Measurements from ENCODE around the gene NDUFA8. TPM values are rescaled to one million over a fixed set of nuclear protein-coding genes. Genes with fewer than 3 reads are reported as not detected.

The NDUFA8 gene
- total and polyA plus RNA-seq, 8 donors: 42.9 to 61.5 (median 49.9) TPM

DNA sequence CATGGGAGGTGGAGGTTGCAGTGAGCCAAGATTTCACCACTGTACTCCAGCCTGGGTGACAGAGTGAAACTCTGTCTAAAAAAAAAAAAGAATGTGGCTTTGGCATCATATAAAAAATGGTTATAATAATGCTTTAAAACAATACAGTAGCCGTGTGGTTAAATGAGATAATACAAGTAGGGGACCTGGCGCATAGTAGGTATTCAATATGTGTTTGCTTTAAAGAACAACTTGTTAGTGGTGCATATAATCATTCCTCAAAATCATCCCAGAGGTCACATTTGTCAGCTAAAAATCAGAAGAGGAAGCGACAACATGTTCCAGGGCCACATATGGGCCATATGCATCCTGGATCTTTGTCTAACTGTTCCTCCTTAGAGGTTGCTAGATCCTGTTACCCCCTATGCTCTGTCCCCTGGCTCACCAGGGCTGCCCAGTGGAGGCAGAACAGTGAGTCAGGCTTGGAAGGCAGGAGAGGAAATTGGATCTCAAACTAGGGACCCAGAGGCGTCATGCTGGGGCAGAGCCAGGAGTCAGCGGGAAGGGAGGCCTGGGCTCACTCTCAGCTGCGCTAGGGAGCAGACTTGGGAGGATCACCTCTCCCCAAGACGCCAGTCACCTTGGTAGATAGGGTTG lies 41.5 kb upstream of the NDUFA8 start:
- no peak overlapping the region for H3K4me3 ChIP-seq
- no peaks in the 10 kb centered on the region for H3K36me3 ChIP-seq
- H3K27ac ChIP-seq: no peak overlapping the region
- ATAC-seq (no peak), DNase-seq (peak in 1 of 4 donors; percentile 20)
- peaks cover 0 to 9% of the 10 kb centered on the region in 2 donors for H3K27me3 ChIP-seq
- intact Hi-C loops (cut with DNase I): no loop called here
- no peaks in the 10 kb centered on the region for H3K4me1 ChIP-seq
- TF ChIP-seq, protein P1, sequence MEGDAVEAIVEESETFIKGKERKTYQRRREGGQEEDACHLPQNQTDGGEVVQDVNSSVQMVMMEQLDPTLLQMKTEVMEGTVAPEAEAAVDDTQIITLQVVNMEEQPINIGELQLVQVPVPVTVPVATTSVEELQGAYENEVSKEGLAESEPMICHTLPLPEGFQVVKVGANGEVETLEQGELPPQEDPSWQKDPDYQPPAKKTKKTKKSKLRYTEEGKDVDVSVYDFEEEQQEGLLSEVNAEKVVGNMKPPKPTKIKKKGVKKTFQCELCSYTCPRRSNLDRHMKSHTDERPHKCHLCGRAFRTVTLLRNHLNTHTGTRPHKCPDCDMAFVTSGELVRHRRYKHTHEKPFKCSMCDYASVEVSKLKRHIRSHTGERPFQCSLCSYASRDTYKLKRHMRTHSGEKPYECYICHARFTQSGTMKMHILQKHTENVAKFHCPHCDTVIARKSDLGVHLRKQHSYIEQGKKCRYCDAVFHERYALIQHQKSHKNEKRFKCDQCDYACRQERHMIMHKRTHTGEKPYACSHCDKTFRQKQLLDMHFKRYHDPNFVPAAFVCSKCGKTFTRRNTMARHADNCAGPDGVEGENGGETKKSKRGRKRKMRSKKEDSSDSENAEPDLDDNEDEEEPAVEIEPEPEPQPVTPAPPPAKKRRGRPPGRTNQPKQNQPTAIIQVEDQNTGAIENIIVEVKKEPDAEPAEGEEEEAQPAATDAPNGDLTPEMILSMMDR (IDR thresholded peaks at IDR 0.05): no peak
- H3K9me3 ChIP-seq: no peaks in the 10 kb centered on the region

DNA sequence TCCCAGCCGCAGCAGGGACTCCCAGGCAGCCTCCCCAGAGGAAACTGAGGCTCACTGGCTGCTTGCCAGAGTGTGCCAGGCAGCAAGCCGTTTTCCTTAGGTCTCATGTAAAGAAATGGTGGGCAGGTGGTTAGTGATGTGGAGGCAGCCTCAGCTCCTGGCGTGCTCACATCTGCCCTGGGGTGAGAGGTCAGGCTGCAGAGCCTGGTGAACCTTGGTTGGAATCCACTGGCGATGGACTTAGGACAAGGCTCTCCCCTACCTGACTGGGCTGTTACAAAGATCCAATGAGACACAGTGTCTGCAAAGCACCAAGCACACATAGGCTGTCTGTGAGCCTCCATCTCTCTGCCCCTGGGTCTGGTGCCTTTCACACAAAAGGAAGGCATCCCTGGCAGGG lies 38.3 kb upstream of the NDUFA8 start:
- TF ChIP-seq, protein P1 (IDR thresholded peaks at IDR 0.05): no peak
- H3K9me3 ChIP-seq: no peaks in the 10 kb centered on the region
- no peak overlapping the region for H3K27ac ChIP-seq
- H3K27me3 ChIP-seq: peaks cover 0 to 9% of the 10 kb centered on the region in 2 donors
- H3K36me3 ChIP-seq: no peaks in the 10 kb centered on the region
- H3K4me3 ChIP-seq: no peak overlapping the region
- DNase-seq (no peak), ATAC-seq (no peak)
- H3K4me1 ChIP-seq: no peaks in the 10 kb centered on the region
- intact Hi-C loops (cut with DNase I): no loop called here

DNA sequence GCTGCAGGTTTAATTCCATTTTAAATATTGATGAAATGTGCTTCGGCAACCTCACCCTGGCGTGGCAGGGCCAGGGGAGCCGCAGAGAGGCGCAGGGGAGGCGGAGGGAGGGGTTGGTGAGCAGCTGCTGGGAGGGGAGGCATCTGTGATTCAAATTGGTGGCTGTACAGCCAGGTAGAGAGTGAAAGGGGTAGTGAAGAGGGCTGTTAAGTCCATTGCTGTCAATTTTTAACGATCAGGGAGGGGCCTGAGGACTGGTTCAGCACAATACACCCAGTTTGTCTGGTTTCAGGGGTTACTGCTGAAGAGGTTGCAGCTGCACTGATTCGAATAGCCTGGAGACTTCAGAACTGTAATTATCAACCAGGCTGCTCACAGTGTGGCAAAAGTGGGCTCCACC lies 37.8 kb upstream of the NDUFA8 start:
- Histone ChIP-seq H3K4me1 (no peaks in the 10 kb centered on the region), H3K27me3 (peaks cover 0 to 9% of the 10 kb centered on the region in 2 donors), H3K4me3 (no peak overlapping the region), H3K27ac (no peak overlapping the region), H3K36me3 (no peaks in the 10 kb centered on the region), H3K9me3 (no peaks in the 10 kb centered on the region)
- intact Hi-C loops (cut with DNase I): no loop called here
- DNase-seq (peak in 1 of 4 donors; percentile 68), ATAC-seq (no peak)
- TF ChIP-seq, protein P1 (IDR thresholded peaks at IDR 0.05): no peak

DNA sequence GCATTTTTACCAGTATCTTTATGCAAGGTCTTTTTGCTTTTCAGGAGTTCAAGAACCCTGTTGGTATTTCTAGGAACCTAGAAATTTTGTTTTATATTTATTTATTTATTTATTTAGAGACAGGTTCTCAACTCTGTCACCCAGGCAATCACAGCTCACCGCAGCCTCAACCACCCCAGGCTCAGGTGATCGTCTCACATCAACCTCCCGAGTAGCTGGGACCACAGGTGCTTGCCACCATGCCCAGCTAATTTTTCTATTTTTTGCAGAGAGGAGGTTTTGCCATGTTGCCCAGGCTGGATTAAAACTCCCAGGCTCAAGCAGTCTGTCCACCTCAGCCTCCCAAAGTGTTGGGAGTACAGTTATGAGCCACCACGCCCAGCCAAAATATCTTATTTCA lies 36.3 kb upstream of the NDUFA8 start:
- TF ChIP-seq, protein P1 (IDR thresholded peaks at IDR 0.05): no peak
- intact Hi-C loops (cut with DNase I): no loop called here

DNA sequence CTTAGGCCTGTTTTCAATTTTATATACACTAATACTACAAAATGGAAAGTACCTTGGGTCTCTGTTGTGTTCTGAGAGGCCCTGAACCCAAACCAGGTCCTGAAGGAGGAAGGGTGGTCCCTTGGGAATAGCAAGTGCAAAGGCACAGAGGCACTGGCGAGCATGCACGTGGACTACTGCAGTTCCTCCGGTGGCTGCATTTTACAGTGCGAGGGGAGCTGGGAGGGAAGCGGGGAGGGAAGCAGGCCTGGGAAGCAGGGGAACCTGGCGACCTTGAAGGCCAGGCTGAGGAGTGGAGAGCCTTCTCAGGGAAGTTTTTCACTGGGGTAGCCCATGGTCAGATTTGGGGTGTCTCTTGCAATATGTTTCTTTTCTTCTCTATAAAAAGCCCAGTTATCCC lies 34.1 kb upstream of the NDUFA8 start:
- DNase-seq (no peak), ATAC-seq (no peak)
- H3K9me3 ChIP-seq: no peaks in the 10 kb centered on the region
- intact Hi-C loops (cut with DNase I): no loop called here
- no peaks in the 10 kb centered on the region for H3K4me1 ChIP-seq
- no peak overlapping the region for H3K4me3 ChIP-seq
- TF ChIP-seq, protein P1 (IDR thresholded peaks at IDR 0.05): no peak
- H3K27me3 ChIP-seq: peaks cover 0 to 9% of the 10 kb centered on the region in 2 donors
- H3K27ac ChIP-seq: no peak overlapping the region
- H3K36me3 ChIP-seq: no peaks in the 10 kb centered on the region

More for the DNA sequence above, 36.3 kb upstream of the NDUFA8 start:
- peaks cover 0 to 9% of the 10 kb centered on the region in 2 donors for H3K27me3 ChIP-seq
- DNase-seq (no peak), ATAC-seq (no peak)
- H3K4me1 ChIP-seq: no peaks in the 10 kb centered on the region
- no peak overlapping the region for H3K27ac ChIP-seq
- no peaks in the 10 kb centered on the region for H3K9me3 ChIP-seq
- no peak overlapping the region for H3K4me3 ChIP-seq
- H3K36me3 ChIP-seq: no peaks in the 10 kb centered on the region
